Panc1 (cell line): Measurements from ENCODE around the gene PLEKHG4B. TPM values are rescaled to one million over a fixed set of nuclear protein-coding genes. Genes with fewer than 3 reads are reported as not detected.

ENCODE experiments used
- ATAC-seq: fragments of 200-7000 bp; cut with Tn5 transposase; 2 replicates; pipeline ENCODE4 v1.9.1; 2020; ENCODE audit warnings: mild to moderate bottlenecking, moderate library complexity
- BruUV-seq: library from RNA; stranded (reverse); fragments of 400-500 nt; replicated peaks from 2 replicates; lab custom pipeline; 2021; lab: Mats Ljungman, UMichigan
- CTCF ChIA-PET: fragments of 300-600 bp; sonication (Branson Sonifier 250); formaldehyde crosslinking; loops from one replicate; lab custom pipeline; 2022; ENCODE audit warnings: antibody characterized with exemption; lab: Charles Lee
- POLR2A ChIA-PET: fragments of 300-600 bp; sonication (Branson Sonifier 250); formaldehyde crosslinking; loops from one replicate; lab custom pipeline; 2022; ENCODE audit warnings: antibody characterized with exemption; lab: Charles Lee
- DNase-seq: peaks from one replicate; pipeline ENCODE4 v3.0.0-alpha.2; 2010; ENCODE audit warnings: low read depth, low spot score
- H3K27ac ChIP-seq: 2 replicates; pipeline ENCODE4 v1.5.1; 2011; ENCODE audit warnings: mild to moderate bottlenecking, low read length, inconsistent platforms
- H3K27me3 ChIP-seq: fragments of 200-500 bp; sonication (Bioruptor generic); 2 replicates; pipeline ENCODE4 v1.6.0; 2014; ENCODE audit warnings: low read length, inconsistent platforms; ENCODE audit not compliant: control insufficient read depth, insufficient read depth
- H3K36me3 ChIP-seq: fragments of 200-500 bp; sonication (Bioruptor generic); 2 replicates; pipeline ENCODE4 v1.5.1; 2014; ENCODE audit warnings: inconsistent platforms, mild to moderate bottlenecking, low read length, moderate library complexity; ENCODE audit not compliant: control insufficient read depth, insufficient read depth
- H3K4me1 ChIP-seq: 2 replicates; pipeline ENCODE4 v1.5.1; 2011; ENCODE audit warnings: inconsistent platforms, mild to moderate bottlenecking, low read length, moderate library complexity; ENCODE audit not compliant: control insufficient read depth, insufficient read depth
- H3K4me3 ChIP-seq, 2 experiments: 2 replicates each; pipeline ENCODE4 v1.5.1; 2011 to 2012; ENCODE audit warnings: low read depth in 2 of 2, low read length in 2 of 2, mild to moderate bottlenecking in 2 of 2, inconsistent platforms in 1 of 2, moderate library complexity in 1 of 2
- H3K9me3 ChIP-seq: fragments of 200-500 bp; sonication (Bioruptor generic); 2 replicates; pipeline ENCODE4 v1.5.1; 2014; ENCODE audit warnings: low read depth, mild to moderate bottlenecking, inconsistent platforms, low read length, moderate library complexity; ENCODE audit not compliant: control insufficient read depth, insufficient read depth
- CTCF ChIP-seq: fragments of 450-650 bp; IDR thresholded peaks from 2 replicates; pipeline ENCODE4 v1.5.1; 2017; ENCODE audit warnings: mild to moderate bottlenecking
- POLR2AphosphoS5 ChIP-seq: IDR thresholded peaks from 2 replicates; pipeline ENCODE4 v1.6.1; 2012; ENCODE audit warnings: mild to moderate bottlenecking, low read depth, low read length, moderate library complexity
- SIN3A ChIP-seq: IDR thresholded peaks from 2 replicates; pipeline ENCODE4 v1.6.1; 2012; ENCODE audit warnings: low read depth, mild to moderate bottlenecking, low read length, moderate library complexity, borderline replicate concordance; ENCODE audit not compliant: insufficient read depth
- TCF7L2 ChIP-seq: IDR thresholded peaks from 2 replicates; pipeline ENCODE4 v1.6.1; 2011; ENCODE audit warnings: mild to moderate bottlenecking, low read depth, low read length, inconsistent platforms
- in situ Hi-C: cut with HindIII; loops from 2 replicates; pipeline ENCODE4 v1.10.0; 2016; ENCODE audit warnings: low sequenced_read_pairs, low pct_unique_long_range_greater_than_20kb
- intact Hi-C: fragments of 100-400 bp; cut with micrococcal nuclease; formaldehyde crosslinking; loops from one replicate; pipeline ENCODE4 v1.10.0; 2022; ENCODE audit not compliant: unreplicated experiment
- total RNA-seq: library from RNA; stranded (reverse); gene quantifications from one replicate; pipeline ENCODE4 v1.2.1, GENCODE V29; 2021; ENCODE audit not compliant: unreplicated experiment
- TF ChIP-seq, protein P1 (sequence below), 2 experiments: IDR thresholded peaks; 2 replicates each; pipeline ENCODE4 v1.6.1; 2011 to 2012; ENCODE audit warnings: low read depth in 2 of 2, control low read depth in 1 of 2, low read length in 1 of 2, mild to moderate bottlenecking in 1 of 2, moderate library complexity in 1 of 2; ENCODE audit not compliant: insufficient read depth in 1 of 2

PLEKHG4B gene
- total RNA-seq, 1 experiment from 2014 or later, result 8.9 TPM

DNA sequence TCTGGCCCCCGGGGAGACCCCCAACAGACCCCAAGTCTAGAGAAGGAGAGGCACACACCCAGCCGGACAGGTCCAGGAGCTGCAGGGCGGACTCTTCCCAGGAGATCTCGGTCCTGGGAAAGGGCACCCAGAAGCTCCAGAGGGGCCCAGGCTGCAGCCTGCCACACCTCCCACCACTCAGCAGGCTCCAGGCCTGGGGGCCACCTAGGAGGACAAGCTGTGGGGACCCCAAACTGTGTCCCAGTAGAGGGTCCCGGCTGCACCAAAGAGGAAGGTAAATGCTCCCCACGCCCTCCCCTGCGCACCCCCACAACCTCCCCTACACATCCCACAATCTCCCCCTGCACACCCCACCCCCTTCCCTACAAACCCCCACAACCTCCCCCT, 48.5 kb downstream of the PLEKHG4B start:
- TF ChIP-seq SIN3A (no peak), POLR2AphosphoS5 (no peak)

DNA sequence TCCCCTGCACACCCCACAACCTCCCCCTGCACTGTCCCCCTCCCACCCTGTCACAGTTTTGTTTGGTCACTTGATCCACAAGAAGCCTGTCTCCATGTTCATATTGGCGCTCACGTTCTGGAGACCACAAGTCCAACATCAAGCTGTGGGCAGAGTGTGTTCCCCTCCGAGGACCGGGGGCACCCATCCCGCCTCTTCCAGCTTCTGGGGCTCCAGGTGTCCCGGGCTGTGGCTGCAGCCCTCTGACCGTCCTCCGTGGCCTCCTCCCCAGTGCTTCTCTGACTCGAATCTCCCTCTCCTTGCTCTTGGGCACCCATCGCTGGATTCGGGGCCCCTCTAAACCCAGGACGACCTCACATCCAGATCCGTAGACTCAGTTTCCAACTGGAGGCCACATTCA, 49.2 kb downstream of the PLEKHG4B start:
- ChIA-PET CTCF (no interaction called here), POLR2A (no interaction called here)
- BruUV-seq, result no TSS peak
- Histone ChIP-seq H3K4me3 (no peak overlapping the region), H3K4me1 (peaks cover 4% of the 10 kb centered on the region), H3K9me3 (no peaks in the 10 kb centered on the region), H3K27ac (no peak overlapping the region), H3K36me3 (no peaks in the 10 kb centered on the region), H3K27me3 (no peaks in the 10 kb centered on the region)
- no peak for ATAC-seq
- TF ChIP-seq CTCF (no peak), POLR2AphosphoS5 (no peak), SIN3A (no peak), TCF7L2 (no peak)
- TF ChIP-seq, protein P1, sequence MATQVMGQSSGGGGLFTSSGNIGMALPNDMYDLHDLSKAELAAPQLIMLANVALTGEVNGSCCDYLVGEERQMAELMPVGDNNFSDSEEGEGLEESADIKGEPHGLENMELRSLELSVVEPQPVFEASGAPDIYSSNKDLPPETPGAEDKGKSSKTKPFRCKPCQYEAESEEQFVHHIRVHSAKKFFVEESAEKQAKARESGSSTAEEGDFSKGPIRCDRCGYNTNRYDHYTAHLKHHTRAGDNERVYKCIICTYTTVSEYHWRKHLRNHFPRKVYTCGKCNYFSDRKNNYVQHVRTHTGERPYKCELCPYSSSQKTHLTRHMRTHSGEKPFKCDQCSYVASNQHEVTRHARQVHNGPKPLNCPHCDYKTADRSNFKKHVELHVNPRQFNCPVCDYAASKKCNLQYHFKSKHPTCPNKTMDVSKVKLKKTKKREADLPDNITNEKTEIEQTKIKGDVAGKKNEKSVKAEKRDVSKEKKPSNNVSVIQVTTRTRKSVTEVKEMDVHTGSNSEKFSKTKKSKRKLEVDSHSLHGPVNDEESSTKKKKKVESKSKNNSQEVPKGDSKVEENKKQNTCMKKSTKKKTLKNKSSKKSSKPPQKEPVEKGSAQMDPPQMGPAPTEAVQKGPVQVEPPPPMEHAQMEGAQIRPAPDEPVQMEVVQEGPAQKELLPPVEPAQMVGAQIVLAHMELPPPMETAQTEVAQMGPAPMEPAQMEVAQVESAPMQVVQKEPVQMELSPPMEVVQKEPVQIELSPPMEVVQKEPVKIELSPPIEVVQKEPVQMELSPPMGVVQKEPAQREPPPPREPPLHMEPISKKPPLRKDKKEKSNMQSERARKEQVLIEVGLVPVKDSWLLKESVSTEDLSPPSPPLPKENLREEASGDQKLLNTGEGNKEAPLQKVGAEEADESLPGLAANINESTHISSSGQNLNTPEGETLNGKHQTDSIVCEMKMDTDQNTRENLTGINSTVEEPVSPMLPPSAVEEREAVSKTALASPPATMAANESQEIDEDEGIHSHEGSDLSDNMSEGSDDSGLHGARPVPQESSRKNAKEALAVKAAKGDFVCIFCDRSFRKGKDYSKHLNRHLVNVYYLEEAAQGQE (IDR thresholded peaks at IDR 0.05; ENCODE audit: insufficient read depth in 1 of 2, low read depth in 2 of 2, low read length in 1 of 2), result no peak
- no peak for DNase-seq
- intact Hi-C loops (no loop called here), in situ Hi-C loops (no loop called here)

More for the DNA sequence above, 48.5 kb downstream of the PLEKHG4B start:
- H3K27me3 ChIP-seq, result no peaks in the 10 kb centered on the region
- no peak overlapping the region for H3K27ac ChIP-seq
- no peaks in the 10 kb centered on the region for H3K36me3 ChIP-seq
- ChIA-PET POLR2A (no interaction called here), CTCF (no interaction called here)
- DNase-seq (no peak), ATAC-seq (no peak)
- H3K4me1 ChIP-seq, result peaks cover 4% of the 10 kb centered on the region
- H3K4me3 ChIP-seq, result no peak overlapping the region
- H3K9me3 ChIP-seq, result no peaks in the 10 kb centered on the region
- intact Hi-C loops, result no loop called here
- in situ Hi-C loops, result no loop called here
- BruUV-seq, result no TSS peak

DNA sequence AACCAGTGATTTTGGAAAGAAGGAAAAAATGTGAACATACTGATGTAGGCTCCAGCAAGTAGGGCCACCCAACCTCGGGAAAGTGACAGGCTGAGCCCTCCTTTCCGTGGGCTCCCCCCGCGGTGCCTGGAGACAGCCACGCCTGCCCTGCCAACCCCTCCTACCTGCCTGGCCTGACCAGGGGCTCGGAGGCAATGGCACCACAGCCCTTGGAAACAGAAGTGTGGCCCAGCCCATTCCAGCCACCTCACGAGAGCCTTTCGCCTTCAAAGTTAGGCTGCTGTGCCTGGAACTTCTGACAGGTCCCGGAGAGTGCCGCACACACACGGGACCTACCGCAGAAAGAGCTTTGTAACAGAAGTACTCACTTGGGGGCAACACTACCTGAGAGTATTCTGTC, 49.8 kb downstream of the PLEKHG4B start:
- DNase-seq (no peak), ATAC-seq (no peak)
- BruUV-seq, result no TSS peak
- POLR2A ChIA-PET, result no interaction called here
- Histone ChIP-seq H3K36me3 (no peaks in the 10 kb centered on the region), H3K4me1 (peaks cover 4% of the 10 kb centered on the region), H3K27me3 (no peaks in the 10 kb centered on the region), H3K27ac (no peak overlapping the region), H3K9me3 (no peaks in the 10 kb centered on the region), H3K4me3 (no peak overlapping the region)
- in situ Hi-C loops (no loop called here), intact Hi-C loops (no loop called here)
- no peak for TF ChIP-seq TCF7L2
- CTCF ChIA-PET, result no interaction called here
